NOMO-1 treated with dmso at 0.1 percent for 144 hours (cell line): ENCODE results near the gene HAUS5.
"Not testable (repeated sequence)": the region's sequence is repeated elsewhere in the genome, so short reads cannot be mapped to it uniquely, and the experiment has no call there.

Experiments used
- DNase-seq: peaks from one replicate; lab custom pipeline; 2025; ENCODE audit not compliant: unreplicated experiment; lab: John Stamatoyannopoulos, UW

Gene HAUS5

DNA sequence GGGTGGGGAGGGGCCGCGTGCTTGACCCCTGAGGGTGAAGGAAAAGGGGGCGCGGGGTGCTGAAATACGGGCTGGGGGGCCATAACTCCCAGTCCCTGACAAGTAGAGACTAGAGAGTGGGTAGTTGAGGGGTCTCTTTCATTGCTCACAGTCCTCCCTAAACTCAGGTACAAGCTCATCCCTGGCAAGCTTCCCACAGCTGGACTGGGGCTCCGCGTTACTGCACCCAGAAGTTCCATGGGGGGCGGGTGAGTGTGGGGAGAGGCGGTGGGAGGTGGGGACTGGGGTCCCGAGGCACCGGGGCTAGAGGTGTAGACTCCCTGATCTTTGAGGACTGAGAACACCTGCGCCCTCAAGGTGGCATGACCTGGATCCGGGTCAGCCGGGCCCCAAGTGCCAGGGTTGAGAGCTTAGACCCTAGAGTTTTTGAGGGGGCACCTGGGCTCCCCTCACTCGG, 30.3 kb downstream of the HAUS5 start:
- DNase-seq, result no peak

DNA sequence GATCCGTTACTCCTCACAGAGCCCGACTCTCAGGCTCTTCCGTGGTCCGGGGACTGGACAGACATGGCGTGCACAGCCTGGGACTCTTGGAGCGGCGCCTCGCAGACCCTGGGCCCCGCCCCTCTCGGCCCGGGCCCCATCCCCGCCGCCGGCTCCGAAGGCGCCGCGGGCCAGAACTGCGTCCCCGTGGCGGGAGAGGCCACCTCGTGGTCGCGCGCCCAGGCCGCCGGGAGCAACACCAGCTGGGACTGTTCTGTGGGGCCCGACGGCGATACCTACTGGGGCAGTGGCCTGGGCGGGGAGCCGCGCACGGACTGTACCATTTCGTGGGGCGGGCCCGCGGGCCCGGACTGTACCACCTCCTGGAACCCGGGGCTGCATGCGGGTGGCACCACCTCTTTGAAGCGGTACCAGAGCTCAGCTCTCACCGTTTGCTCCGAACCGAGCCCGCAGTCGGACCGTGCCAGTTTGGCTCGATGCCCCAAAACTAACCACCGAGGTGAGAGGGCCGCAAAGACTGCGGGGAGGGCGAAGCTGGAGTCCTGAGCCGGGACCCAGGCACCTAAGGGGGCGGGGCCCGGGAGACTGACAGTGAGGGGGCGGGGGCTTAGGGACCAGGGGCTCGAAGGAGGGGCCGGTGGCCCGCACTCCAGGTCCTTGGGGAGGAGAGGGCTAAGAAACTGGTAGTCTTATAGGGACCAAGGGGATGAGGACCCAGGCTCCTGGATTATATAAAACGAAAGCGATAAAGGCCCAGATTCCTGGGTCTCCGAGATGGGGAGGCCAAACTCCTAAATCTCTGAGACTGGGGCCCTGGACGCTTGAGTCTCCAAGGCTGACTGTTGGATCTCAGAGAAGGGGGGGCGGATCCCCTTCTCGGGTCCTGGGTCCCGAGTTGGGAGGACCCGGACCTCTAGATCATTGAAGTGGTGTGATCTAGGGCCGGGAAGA, 31.0 kb downstream of the HAUS5 start:
- peak; percentile 74 for DNase-seq

DNA sequence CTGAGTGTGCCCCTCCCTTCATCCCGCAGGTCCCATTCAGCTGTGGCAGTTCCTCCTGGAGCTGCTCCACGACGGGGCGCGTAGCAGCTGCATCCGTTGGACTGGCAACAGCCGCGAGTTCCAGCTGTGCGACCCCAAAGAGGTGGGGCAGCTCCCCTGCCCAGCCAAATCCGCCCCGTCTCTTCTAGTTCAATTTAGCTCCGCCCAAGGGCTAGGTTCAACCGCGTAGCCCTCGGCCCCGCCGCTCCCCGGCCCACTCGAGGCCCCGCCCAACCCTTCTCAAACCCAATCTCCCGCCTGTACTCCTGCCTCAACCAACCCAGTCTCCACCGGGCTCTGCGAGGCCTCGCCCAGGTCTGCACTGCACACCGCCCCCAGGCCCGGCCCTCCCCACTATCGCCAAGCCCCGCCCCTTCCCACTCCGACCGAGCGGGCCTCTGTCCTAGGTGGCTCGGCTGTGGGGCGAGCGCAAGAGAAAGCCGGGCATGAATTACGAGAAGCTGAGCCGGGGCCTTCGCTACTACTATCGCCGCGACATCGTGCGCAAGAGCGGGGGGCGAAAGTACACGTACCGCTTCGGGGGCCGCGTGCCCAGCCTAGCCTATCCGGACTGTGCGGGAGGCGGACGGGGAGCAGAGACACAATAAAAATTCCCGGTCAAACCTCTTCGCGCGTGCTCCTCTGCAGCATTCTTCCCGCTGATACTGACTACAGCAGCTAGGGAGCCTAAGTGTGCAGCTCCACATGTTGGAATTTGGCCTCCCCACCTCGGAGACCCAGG, 31.9 kb downstream of the HAUS5 start:
- DNase-seq, result peak; percentile 99

DNA sequence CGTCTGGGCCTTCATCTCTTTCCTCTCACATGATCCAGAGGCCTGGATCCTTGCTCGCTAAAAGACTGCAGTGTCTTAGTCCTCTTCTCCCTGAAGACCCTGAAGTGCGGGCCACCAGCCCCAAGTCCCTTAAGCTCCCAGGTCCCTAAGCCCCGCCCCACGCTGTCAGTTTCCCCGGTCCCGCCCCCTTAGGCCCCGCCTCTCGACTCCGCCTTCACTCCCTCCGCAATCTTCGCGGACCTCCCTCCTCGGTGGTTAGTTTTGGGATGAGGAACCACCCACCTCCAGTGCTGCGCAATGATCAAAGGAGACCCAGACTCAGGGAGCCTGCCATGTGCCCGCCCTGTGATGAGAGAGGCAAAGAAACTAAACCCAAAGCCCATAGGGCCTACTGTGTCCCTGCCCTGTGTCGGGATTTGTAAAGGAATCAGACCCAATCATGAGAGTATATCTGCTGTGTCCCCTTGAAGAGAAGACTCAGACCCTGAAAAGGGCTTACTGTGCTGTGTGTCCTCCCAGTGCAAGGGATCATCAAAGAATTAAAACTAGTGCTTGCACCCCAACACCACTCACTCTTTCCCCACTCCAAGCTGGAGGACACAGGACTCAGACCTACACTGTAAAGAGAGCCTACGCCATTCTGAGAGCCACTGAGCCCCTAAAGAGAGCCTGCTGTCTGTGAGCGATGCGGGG, 32.6 kb downstream of the HAUS5 start:
- DNase-seq, result peak; percentile 67

DNA sequence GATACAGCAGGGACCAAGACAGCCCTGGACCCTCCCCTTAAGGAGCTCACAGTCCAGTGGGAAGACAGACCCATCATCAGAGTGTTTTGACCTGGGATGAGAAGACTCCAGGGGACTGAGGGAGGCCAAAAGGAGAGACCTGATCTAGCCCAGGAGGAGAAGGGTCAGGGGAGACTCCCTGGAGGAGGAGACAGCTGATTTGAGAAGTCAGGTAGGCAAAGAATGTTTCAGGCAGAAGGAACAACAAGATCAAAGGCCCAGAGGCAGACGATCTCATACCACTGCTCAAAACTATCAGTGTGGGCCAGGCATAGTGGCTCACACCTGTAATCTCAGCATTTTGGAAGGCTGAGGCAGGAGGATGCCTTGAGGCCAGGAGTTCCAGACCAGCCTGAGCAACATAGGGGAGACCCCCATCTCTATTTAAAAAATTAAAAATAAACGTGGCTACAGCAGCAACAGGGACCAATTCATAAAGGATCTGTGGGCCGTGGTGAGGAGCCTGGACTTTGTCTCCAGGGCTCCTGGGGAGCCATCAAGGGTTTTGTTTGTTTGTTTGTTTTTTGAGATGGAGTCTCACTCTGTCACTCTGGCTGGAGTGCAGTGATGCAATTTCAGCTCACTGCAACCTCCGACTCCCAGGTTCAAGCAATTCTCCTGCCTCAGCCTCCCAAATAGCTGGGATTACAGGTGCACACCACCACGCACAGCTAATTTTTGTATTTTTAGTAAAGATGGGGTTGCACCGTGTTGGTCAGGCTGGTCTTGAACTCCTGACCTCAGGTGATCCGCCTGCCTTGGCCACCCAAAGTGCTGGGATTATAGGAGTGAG, 33.4 kb downstream of the HAUS5 start:
- DNase-seq, result no peak

DNA sequence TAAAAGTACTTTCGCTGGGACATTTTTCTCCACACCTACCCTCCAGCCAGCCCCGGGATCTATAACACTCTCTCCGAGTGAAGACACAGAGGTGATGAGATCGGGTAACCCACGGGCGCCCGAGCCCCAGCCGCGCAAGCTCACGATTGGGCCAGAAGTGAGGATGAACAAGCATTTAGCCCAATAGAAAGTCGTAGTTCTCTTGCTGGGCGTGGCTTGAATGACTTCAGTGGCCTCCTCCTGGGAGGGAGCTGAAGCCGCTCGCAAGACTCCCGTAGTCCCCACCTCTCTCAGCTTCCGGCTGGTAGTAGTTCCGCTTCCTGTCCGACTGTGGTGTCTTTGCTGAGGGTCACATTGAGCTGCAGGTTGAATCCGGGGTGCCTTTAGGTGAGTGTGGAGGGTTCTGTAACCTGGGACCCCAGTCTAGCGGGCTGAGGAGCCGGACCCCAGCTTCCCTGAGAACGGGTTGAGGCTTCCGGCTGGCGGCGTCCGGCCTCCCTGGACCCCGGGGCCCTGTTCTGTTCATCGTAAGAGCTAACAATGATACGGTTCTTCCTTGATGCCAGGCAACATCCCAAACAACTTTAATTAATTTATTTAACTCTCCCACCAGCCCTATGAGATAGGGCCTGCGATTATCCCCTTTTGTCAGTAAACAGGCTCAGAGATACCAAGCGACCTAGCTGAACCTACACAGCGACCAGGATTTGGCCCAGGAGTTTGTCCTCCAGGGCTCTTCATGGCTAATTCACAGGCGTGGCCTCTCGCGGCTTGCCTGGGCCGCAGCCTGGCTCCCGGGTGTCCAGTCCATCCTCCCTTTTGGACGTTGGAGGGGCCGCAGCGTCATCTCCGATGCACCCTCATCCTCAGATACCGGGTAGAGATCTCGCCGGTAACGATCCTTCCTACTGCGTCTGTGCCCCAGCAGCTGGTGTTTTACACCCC, 35.8 kb downstream of the HAUS5 start, which contains the start of gene COX6B1:
Gene COX6B1 (plus strand): TSS at position 307 of the 945 bp plus-strand sequence. CDS start 2,921 bp downstream, outside the sequence.
- DNase-seq, result peak; percentile 97

DNA sequence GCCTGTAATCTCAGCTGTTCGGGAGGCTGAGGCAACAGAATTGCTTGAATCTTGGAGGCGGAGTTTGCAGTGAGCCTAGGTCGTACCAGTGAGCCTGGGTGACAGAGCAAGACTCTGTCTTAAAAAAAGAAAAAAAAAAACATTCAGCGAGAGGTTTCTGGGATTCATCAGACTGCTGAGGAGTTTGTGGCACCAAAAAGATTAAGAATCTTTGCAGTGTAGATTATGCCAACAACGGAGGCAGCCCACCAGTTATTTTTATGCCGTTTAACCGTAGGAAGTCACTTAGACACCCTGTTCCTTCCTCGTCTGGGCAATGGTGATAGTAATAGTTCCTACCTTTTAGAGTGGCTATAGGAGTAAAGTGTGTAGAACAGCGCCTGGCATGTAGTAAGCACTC, 38.0 kb downstream of the HAUS5 start:
- no peak for DNase-seq

DNA sequence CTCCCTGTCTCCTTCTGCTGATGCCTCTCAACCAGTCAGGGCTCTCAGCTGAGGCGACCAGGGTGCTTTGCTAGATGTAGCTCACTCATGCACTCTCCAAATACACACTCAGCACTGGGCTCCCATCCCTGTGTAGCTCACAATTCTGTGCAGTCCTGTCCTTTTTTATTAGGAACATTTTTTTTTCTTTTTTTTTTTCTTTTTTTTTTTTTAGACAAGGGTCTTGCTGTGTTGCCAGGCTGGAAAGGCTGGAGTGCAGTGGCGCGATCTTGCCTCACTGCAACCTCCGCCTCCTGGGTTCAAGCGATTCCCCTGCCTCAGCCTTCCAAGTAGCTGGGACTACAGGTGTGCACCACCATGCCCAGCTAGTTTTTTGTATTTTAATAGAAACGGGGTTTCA, 42.3 kb downstream of the HAUS5 start:
- not testable (repeated sequence) for DNase-seq

DNA sequence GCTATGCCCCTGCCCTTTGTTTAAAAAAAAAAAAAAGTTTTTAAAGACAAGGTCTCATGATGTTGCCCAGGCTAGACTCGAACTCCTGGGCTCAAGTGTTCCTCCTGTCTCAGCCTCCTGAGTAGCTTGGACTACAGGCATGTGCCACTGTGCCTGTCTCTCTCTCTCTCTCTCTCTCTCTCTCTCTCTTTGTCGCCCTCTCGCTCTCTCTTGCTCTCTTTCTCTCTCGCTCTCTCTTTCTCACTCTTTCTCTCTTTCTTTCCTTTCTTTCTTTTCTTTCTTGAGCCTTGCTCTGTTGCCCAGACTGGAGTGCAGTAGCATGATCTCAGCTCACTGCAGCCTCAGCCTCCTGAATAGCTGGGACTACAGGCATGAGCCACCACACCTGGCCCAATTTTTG, 43.1 kb downstream of the HAUS5 start:
- no peak for DNase-seq

DNA sequence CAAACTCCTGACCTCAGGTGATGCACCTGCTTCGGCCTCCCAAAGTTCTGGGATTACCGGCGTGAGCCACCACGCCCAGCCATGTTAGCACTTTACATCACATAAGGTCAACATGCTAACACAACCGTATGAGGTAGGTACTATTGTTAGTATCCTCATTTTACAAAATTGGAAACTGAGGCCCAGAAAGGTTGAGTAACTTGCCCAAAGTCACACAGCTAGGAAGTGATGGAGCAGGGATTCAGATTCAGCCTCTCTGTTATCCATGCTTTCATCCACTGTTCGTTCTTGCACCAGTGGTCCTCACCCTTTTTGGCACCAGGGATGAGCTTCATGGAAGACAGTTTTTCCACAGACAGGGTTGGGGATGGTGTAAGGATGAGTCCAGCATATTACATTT, 44.2 kb downstream of the HAUS5 start:
- DNase-seq, result no peak

DNA sequence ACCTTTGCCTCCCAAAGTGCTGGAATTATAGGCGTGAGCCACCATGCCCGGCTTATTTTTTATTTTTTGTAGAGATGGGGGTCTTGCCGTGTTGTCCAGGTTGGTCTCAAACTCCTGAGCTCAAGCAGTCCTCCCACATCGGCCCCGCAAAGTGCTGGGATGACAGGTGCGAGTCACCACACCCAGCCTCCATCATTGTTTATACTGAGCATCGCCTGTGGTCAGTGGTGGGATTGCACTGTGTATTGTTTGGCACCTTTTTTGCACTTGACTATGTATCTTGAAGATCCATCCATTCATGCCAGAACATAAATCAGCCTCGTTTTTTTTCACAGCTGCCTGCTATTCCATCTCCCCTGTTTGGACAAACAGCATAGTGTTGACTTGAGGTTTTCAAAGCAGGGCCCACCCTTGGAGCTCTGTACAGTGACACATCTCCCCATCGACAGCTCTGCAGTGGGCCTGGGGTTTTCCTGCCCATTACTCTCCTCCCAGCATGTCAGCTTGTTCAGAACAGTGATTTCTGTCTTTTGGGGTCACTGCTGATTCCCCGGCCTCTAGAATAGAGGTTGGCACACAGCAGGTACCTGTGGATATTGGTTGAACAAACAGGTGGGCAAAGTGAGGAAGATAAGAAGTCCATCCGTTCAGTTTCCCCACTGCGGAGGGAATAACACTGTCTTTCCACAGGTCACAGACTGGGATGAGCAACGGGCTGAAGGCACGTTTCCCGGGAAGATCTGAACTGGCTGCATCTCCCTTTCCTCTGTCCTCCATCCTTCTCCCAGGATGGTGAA, 45.6 kb downstream of the HAUS5 start:
- no peak for DNase-seq

DNA sequence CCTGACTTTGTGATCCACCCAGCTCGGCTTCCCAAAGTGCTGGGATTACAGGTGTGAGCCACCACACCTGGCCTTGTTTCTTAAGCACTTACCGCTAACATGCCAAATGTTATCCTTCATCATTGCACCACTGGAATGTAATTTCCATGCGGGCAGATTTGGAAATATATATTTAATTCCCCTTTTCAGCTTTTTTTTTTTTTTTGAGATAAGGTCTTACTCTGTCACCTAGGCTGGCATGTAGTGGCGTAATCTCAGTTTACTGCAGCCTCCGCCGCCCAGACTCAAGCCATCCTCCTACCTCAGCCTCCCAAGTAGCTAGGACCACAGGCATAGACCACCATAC, 49.4 kb downstream of the HAUS5 start:
- DNase-seq, result no peak

DNA sequence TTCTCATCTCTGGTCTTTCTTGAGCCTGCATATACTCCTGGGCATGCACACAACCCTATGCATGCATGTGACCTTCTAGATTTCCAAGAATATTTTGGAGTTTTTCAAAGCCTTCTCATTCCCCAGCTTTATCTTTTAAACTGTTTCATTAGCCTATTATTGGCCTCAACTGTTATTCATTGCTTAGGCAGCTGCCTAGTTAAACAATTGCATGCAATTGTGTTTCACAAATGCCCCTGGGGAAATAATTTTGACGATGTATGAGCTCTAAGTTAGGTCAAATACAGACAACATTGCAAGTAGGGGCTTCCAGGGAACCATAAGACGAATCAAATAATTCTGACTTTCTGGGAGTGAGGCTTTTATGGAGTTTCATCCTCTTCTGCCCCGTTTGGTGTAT, 51.4 kb downstream of the HAUS5 start:
- DNase-seq, result no peak

DNA sequence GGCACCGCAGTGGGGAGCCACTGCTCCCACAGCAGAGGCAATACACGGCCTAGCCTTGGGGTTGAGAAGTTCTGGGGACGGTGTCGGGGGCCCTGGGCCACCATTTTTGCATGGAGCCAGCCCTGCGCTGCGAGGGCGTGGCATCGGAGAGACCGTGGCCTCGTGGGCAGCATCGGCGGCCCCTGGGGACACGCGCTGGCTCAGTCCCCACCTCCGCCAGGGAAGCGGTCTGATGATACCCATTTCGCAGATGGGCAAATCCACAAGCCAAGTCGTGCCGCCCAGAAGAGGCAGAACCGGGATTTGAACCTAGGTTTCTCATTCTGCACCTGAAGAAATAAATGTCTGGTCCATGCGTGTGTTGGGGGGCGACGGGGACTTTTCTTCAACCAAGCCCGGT, 52.6 kb downstream of the HAUS5 start:
- DNase-seq, result no peak

DNA sequence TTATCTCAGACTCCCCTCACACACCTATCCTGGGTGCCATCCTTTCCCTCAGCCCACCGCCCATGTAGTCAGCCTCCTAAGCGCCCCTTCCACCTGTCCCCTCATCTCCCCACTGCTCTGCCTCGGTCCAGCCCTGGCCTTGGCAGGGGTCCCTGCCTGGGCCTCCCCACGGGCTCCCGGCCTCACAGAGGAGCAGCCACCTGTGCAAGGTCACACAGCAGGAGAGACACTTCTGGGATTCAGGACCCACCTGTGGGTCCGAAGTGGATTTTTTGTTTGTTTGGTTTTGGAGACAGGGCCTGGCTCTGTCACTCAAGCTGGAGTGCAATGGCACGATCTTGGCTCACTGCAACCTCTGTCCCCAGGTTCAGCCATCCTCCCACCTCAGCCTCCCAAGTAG, 53.1 kb downstream of the HAUS5 start:
- DNase-seq, result no peak

DNA sequence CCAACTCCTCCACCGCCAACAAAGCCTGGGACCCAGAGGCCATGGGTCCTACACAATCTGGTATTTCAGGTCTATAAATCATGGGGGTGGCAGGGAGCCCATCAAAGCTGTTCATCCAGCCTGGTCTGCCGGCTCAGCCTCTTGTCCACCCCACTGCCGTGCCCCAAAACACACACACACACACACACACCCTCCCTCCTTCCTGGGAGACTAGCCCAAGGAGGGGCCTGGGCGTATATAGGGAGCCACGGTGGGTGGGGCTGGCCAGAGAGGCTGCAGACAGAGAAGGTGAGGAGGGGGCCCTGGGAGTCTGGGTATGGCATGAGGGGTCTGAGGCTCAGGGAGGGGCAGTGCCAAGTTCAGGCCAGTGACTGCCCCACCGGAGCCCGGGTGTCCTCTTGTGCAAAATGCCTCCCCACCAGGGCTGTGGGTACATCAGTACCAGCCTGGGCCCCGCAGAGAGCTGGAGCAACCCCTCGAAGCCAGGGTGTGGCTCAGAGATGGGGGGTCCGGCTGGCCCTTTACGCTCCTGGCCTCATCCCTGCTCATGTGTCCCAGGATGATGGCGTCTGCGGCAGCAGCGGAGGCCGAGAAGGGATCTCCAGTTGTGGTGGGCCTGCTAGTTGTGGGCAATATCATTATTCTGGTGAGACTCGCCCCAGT, 53.8 kb downstream of the HAUS5 start, which contains the start of gene UPK1A:
Gene UPK1A (plus strand): TSS at position 267 of the 663 bp plus-strand sequence. CDS start 296 bp downstream, at position 563.
- no peak for DNase-seq

DNA sequence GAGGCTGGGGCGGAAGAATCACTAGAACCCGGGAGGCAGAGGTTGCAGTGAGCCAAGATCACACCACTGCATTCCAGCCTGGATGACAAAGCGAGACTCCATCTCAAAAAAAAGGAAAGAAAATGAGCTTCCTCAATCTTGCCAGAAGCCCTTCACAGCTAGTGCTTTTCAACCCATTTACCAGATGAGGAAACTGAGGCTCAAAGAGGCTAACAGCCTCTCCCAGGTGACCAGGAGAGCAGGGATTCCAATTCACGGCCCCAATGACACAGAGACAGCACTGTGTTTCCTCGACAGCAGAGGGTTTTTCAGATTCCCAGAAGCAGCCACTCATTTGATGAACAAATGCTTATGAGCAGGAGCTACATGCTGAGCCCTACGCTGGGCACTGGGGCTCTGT, 57.0 kb downstream of the HAUS5 start:
- DNase-seq, result no peak

DNA sequence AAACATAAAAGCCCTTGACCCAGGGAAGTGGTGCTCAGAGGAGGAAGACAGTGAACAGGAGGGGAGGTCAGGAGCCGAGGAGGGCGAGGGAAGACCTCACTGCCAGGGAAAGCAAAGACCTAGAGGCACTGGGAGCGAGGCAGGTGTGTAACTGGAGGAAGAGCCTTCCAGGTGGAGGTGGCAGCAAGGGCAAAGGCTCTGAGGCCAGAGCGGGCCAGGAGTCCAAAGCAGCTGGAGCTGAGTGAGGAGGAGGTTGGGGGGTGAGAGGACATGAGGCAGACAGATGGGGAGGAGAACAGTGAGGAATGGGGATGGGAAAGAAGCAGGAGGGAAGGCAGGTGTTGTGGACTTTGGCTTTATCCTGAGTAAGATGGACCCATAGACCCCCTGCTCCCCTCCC, 57.4 kb downstream of the HAUS5 start:
- DNase-seq, result no peak
